HCT116 (cell line): ENCODE data around the gene NRXN2.

Experiments
- CBX3 ChIP-seq: IDR thresholded peaks from 2 replicates; pipeline ENCODE4 v1.6.1; 2012; ENCODE audit warnings: low read depth
- CEBPB ChIP-seq: IDR thresholded peaks from 2 replicates; pipeline ENCODE4 v1.6.1; 2012; ENCODE audit warnings: low read depth
- EZH2 ChIP-seq: fragments of 200-600 bp; sonication (generic); IDR thresholded peaks from 2 replicates; pipeline ENCODE4 v1.6.1; 2017; ENCODE audit warnings: antibody characterized with exemption, mixed run types
- FOSL1 ChIP-seq: IDR thresholded peaks from 2 replicates; pipeline ENCODE4 v1.6.1; 2012; ENCODE audit warnings: low read depth
- POLR2AphosphoS5 ChIP-seq: IDR thresholded peaks from 2 replicates; pipeline ENCODE4 v1.6.1; 2011; ENCODE audit warnings: mild to moderate bottlenecking, low read depth, low read length, moderate library complexity
- RAD21 ChIP-seq: IDR thresholded peaks from 2 replicates; pipeline ENCODE4 v1.6.1; 2012; ENCODE audit warnings: low read depth, mild to moderate bottlenecking
- SIN3A ChIP-seq: IDR thresholded peaks from 2 replicates; pipeline ENCODE4 v1.6.1; 2012; ENCODE audit warnings: low read depth
- ZNF274 ChIP-seq: fragments of 200-500 bp; sonication (Bioruptor generic); IDR thresholded peaks from 2 replicates; pipeline ENCODE4 v1.6.1; 2014; ENCODE audit warnings: mild to moderate bottlenecking, low read depth, low read length, inconsistent platforms
- TF ChIP-seq, protein P1 (sequence below), 3 experiments: fragments of 200-600 bp in 1 of 3; sonication (generic) in 1 of 3; IDR thresholded peaks in 2 of 3; conservative IDR thresholded peaks in 1 of 3; 2 replicates each; pipeline ENCODE4 v1.5.1; 2012 to 2017; ENCODE audit warnings: low read depth in 2 of 3, low read length in 2 of 3, antibody characterized with exemption in 1 of 3, borderline replicate concordance in 1 of 3, control low read depth in 1 of 3, mild to moderate bottlenecking in 1 of 3, mixed read lengths in 1 of 3, mixed run types in 1 of 3, moderate library complexity in 1 of 3; ENCODE audit not compliant: insufficient read depth in 1 of 3
- TF ChIP-seq, protein P2 (sequence below): IDR thresholded peaks from 2 replicates; pipeline ENCODE4 v1.6.1; 2012
- TF ChIP-seq, protein P3 (sequence below): IDR thresholded peaks from 2 replicates; pipeline ENCODE4 v1.6.1; 2012; ENCODE audit warnings: low read depth

DNA sequence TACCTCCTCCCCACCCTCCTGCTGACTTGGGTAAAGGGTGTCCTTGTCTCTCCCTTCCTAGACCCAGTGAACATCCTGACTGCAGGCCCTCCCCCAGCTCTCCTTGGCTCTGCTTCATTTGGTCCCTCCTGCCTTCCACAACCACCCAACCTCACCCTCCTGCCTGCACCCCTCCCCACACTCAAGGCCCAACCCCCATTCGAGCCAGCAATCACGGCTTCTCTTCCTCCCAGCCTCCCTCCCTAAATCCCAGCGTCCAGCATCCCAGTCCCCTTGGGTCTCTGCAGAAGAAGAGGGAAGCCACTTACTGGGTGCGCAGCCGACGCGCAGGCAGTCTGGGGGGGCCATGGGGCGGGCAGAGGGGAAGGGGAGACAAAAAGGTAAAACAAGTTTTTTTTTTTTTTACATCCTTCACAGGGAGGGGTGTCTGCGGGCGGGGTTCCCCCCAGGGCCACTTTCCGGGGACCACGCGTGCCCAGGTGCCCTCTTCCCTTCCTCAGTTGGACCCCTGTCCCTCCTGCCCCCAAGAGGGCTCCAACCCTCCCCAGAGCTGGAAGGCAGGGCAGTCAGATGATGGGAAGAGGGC, 69.5 kb downstream of the NRXN2 start:
- TF ChIP-seq, protein P1, sequence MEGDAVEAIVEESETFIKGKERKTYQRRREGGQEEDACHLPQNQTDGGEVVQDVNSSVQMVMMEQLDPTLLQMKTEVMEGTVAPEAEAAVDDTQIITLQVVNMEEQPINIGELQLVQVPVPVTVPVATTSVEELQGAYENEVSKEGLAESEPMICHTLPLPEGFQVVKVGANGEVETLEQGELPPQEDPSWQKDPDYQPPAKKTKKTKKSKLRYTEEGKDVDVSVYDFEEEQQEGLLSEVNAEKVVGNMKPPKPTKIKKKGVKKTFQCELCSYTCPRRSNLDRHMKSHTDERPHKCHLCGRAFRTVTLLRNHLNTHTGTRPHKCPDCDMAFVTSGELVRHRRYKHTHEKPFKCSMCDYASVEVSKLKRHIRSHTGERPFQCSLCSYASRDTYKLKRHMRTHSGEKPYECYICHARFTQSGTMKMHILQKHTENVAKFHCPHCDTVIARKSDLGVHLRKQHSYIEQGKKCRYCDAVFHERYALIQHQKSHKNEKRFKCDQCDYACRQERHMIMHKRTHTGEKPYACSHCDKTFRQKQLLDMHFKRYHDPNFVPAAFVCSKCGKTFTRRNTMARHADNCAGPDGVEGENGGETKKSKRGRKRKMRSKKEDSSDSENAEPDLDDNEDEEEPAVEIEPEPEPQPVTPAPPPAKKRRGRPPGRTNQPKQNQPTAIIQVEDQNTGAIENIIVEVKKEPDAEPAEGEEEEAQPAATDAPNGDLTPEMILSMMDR (IDR thresholded peaks at IDR 0.05 in 2 of 3, conservative IDR thresholded peaks at IDR 0.05 in 1 of 3; ENCODE audit: borderline replicate concordance in 1 of 3, insufficient read depth in 1 of 3, low read depth in 2 of 3, low read length in 2 of 3), result no peak
- TF ChIP-seq EZH2, result no peak
- no peak for TF ChIP-seq RAD21
- TF ChIP-seq, protein P2, sequence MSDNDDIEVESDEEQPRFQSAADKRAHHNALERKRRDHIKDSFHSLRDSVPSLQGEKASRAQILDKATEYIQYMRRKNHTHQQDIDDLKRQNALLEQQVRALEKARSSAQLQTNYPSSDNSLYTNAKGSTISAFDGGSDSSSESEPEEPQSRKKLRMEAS, result no peak
- TF ChIP-seq CEBPB, result no peak
- no peak for TF ChIP-seq FOSL1
- TF ChIP-seq, protein P3, sequence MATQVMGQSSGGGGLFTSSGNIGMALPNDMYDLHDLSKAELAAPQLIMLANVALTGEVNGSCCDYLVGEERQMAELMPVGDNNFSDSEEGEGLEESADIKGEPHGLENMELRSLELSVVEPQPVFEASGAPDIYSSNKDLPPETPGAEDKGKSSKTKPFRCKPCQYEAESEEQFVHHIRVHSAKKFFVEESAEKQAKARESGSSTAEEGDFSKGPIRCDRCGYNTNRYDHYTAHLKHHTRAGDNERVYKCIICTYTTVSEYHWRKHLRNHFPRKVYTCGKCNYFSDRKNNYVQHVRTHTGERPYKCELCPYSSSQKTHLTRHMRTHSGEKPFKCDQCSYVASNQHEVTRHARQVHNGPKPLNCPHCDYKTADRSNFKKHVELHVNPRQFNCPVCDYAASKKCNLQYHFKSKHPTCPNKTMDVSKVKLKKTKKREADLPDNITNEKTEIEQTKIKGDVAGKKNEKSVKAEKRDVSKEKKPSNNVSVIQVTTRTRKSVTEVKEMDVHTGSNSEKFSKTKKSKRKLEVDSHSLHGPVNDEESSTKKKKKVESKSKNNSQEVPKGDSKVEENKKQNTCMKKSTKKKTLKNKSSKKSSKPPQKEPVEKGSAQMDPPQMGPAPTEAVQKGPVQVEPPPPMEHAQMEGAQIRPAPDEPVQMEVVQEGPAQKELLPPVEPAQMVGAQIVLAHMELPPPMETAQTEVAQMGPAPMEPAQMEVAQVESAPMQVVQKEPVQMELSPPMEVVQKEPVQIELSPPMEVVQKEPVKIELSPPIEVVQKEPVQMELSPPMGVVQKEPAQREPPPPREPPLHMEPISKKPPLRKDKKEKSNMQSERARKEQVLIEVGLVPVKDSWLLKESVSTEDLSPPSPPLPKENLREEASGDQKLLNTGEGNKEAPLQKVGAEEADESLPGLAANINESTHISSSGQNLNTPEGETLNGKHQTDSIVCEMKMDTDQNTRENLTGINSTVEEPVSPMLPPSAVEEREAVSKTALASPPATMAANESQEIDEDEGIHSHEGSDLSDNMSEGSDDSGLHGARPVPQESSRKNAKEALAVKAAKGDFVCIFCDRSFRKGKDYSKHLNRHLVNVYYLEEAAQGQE, result no peak
- TF ChIP-seq SIN3A, result no peak
- no peak for TF ChIP-seq POLR2AphosphoS5
- TF ChIP-seq ZNF274, result no peak
- no peak for TF ChIP-seq CBX3
